Epithelial cell of umbilical artery (primary cell): ENCODE data around the gene SEPSECS. TPM values are rescaled to one million over a fixed set of nuclear protein-coding genes. Genes with fewer than 3 reads are reported as not detected.

ENCODE experiments used
- total RNA-seq: library from RNA; depleted of rRNA; stranded (reverse); fragments of >200 nt; gene quantifications from 2 replicates; pipeline ENCODE4 v1.2.3, GENCODE V29; 2014

The SEPSECS gene
- 6.5 and 9.3 TPM in 2 replicates for total RNA-seq

GRCh38 chr4:25159837-25160713, at the start of gene SEPSECS:
TSS of gene SEPSECS (minus strand) at chr4:25160449. CDS start at chr4:25160369, 80 bp downstream.

Other genes starting within 250 kb of the SEPSECS start
- gene CCDC149, start 247.4 kb downstream of the SEPSECS start, total RNA-seq, result 4.3 and 13.0 TPM in 2 replicates
- gene LGI2, start 129.5 kb downstream of the SEPSECS start, total RNA-seq, result not detected in 2 replicates
- gene PI4K2B, start 73.6 kb upstream of the SEPSECS start, total RNA-seq, result 30.5 and 33.1 TPM in 2 replicates
- 9.1 and 10.5 TPM in 2 replicates for gene ZCCHC4, start 152.3 kb upstream of the SEPSECS start, total RNA-seq
- gene ANAPC4, start 216.8 kb upstream of the SEPSECS start, total RNA-seq, result 17.2 and 30.2 TPM in 2 replicates